Measurements from ENCODE around the gene BMPR1A.

The BMPR1A gene

GRCh38 chr10:86968994-86969355 is 212.6 kb downstream of the BMPR1A start:
- no peaks in the 10 kb centered on the region for H3K79me1 ChIP-seq (ENCODE audit: low read length)
- H3K27ac ChIP-seq (ENCODE audit: low read depth, low read length) = no peak overlapping the region
- no peak overlapping the region for H2BK120ac ChIP-seq (ENCODE audit: low read depth, low read length)
- H3K79me2 ChIP-seq (ENCODE audit: control insufficient read depth, insufficient read depth, low read length) = no peaks in the 10 kb centered on the region
- H3K4me2 ChIP-seq (ENCODE audit: low read length) = no peak overlapping the region
- no peak for DNase-seq
- no peak overlapping the region for H3K4ac ChIP-seq (ENCODE audit: low read depth, low read length)
- H2AK5ac ChIP-seq (ENCODE audit: low read length) = no peak overlapping the region
- H3K9ac ChIP-seq (ENCODE audit: low read length) = no peak overlapping the region
- no peak overlapping the region for H4K5ac ChIP-seq (ENCODE audit: low read length)
- no peak overlapping the region for H2BK5ac ChIP-seq (ENCODE audit: low read length)
- H4K8ac ChIP-seq (ENCODE audit: low read depth, low read length) = no peak overlapping the region
- no peak overlapping the region for H3K4me3 ChIP-seq (ENCODE audit: low read length)
- peaks cover 5% of the 10 kb centered on the region for H3K4me1 ChIP-seq (ENCODE audit: control insufficient read depth, low read depth, low read length)
- no peak overlapping the region for H3K18ac ChIP-seq (ENCODE audit: low read length)
- H3K27me3 ChIP-seq (ENCODE audit: insufficient read depth, low read length, poor library complexity) = no peaks in the 10 kb centered on the region
- no peaks in the 10 kb centered on the region for H3K36me3 ChIP-seq (ENCODE audit: control insufficient read depth, insufficient read depth, low read length)
- no peak overlapping the region for H2BK15ac ChIP-seq (replicated peaks; ENCODE audit: low read depth)
- WGBS (ENCODE audit: extremely low coverage, insufficient coverage, low lambda C conversion rate) = no CpG with 5 or more reads among the region's 9 CpGs
- H3K56ac ChIP-seq (ENCODE audit: low read length) = no peak overlapping the region
- no peak overlapping the region for H3K23ac ChIP-seq (ENCODE audit: low read length)

GRCh38 chr10:86969421-86970041 is 213.1 kb downstream of the BMPR1A start:
- Histone ChIP-seq H4K8ac (ENCODE audit: low read depth, low read length) (no peak overlapping the region), H2BK120ac (ENCODE audit: low read depth, low read length) (no peak overlapping the region), H2AK5ac (ENCODE audit: low read length) (no peak overlapping the region), H3K27ac (ENCODE audit: low read depth, low read length) (no peak overlapping the region), H2BK5ac (ENCODE audit: low read length) (no peak overlapping the region), H3K4me2 (ENCODE audit: low read length) (no peak overlapping the region), H3K79me2 (ENCODE audit: control insufficient read depth, insufficient read depth, low read length) (no peaks in the 10 kb centered on the region), H4K5ac (ENCODE audit: low read length) (no peak overlapping the region), H2BK15ac (replicated peaks; ENCODE audit: low read depth) (no peak overlapping the region), H3K23ac (ENCODE audit: low read length) (no peak overlapping the region), H3K56ac (ENCODE audit: low read length) (peak overlapping the region; percentile 69), H3K9ac (ENCODE audit: low read length) (peak overlapping the region; percentile 21), H3K18ac (ENCODE audit: low read length) (no peak overlapping the region), H3K36me3 (ENCODE audit: control insufficient read depth, insufficient read depth, low read length) (no peaks in the 10 kb centered on the region), H3K27me3 (ENCODE audit: insufficient read depth, low read length, poor library complexity) (no peaks in the 10 kb centered on the region), H3K4me3 (ENCODE audit: low read length) (no peak overlapping the region), H3K4me1 (ENCODE audit: control insufficient read depth, low read depth, low read length) (peaks cover 5% of the 10 kb centered on the region), H3K4ac (ENCODE audit: low read depth, low read length) (no peak overlapping the region), H3K79me1 (ENCODE audit: low read length) (no peaks in the 10 kb centered on the region)
- no peak for DNase-seq
- WGBS (ENCODE audit: extremely low coverage, insufficient coverage, low lambda C conversion rate) = no CpG with 5 or more reads among the region's 8 CpGs

- Histone ChIP-seq H3K4me1 (ENCODE audit: control insufficient read depth, low read depth, low read length) (peaks cover 5% of the 10 kb centered on the region), H4K8ac (ENCODE audit: low read depth, low read length) (peak overlapping the region; percentile 43), H3K4ac (ENCODE audit: low read depth, low read length) (no peak overlapping the region), H3K79me2 (ENCODE audit: control insufficient read depth, insufficient read depth, low read length) (no peaks in the 10 kb centered on the region), H3K79me1 (ENCODE audit: low read length) (no peaks in the 10 kb centered on the region), H3K27ac (ENCODE audit: low read depth, low read length) (no peak overlapping the region), H3K18ac (ENCODE audit: low read length) (peak overlapping the region; percentile 70), H2AK5ac (ENCODE audit: low read length) (no peak overlapping the region), H3K23ac (ENCODE audit: low read length) (no peak overlapping the region), H3K36me3 (ENCODE audit: control insufficient read depth, insufficient read depth, low read length) (no peaks in the 10 kb centered on the region), H2BK15ac (replicated peaks; ENCODE audit: low read depth) (no peak overlapping the region), H3K9ac (ENCODE audit: low read length) (peak overlapping the region; percentile 76), H3K27me3 (ENCODE audit: insufficient read depth, low read length, poor library complexity) (no peaks in the 10 kb centered on the region), H2BK5ac (ENCODE audit: low read length) (no peak overlapping the region), H2BK120ac (ENCODE audit: low read depth, low read length) (no peak overlapping the region), H4K5ac (ENCODE audit: low read length) (no peak overlapping the region), H3K4me3 (ENCODE audit: low read length) (peak overlapping the region; percentile 3), H3K4me2 (ENCODE audit: low read length) (peak overlapping the region; percentile 51), H3K56ac (ENCODE audit: low read length) (peak overlapping the region; percentile 69)
- DNase-seq = peak; percentile 62
- WGBS (ENCODE audit: extremely low coverage, insufficient coverage, low lambda C conversion rate) = no CpG with 5 or more reads among the region's 30 CpGs
Measured at GRCh38 chr10:86970162-86970981, 214.0 kb downstream of the BMPR1A start.

GRCh38 chr10:86970982-86971231 is 214.5 kb downstream of the BMPR1A start:
- H3K79me1 ChIP-seq (ENCODE audit: low read length) = no peaks in the 10 kb centered on the region
- H2AK5ac ChIP-seq (ENCODE audit: low read length) = no peak overlapping the region
- peak overlapping the region; percentile 43 for H4K8ac ChIP-seq (ENCODE audit: low read depth, low read length)
- H3K56ac ChIP-seq (ENCODE audit: low read length) = peak overlapping the region; percentile 69
- H2BK5ac ChIP-seq (ENCODE audit: low read length) = no peak overlapping the region
- H3K4me2 ChIP-seq (ENCODE audit: low read length) = peak overlapping the region; percentile 51
- no peak overlapping the region for H2BK15ac ChIP-seq (replicated peaks; ENCODE audit: low read depth)
- H3K79me2 ChIP-seq (ENCODE audit: control insufficient read depth, insufficient read depth, low read length) = no peaks in the 10 kb centered on the region
- H3K27ac ChIP-seq (ENCODE audit: low read depth, low read length) = no peak overlapping the region
- WGBS (ENCODE audit: extremely low coverage, insufficient coverage, low lambda C conversion rate) = no CpG with 5 or more reads among the region's 20 CpGs
- H3K27me3 ChIP-seq (ENCODE audit: insufficient read depth, low read length, poor library complexity) = no peaks in the 10 kb centered on the region
- H3K23ac ChIP-seq (ENCODE audit: low read length) = no peak overlapping the region
- H3K4me3 ChIP-seq (ENCODE audit: low read length) = peak overlapping the region; percentile 3
- H3K4ac ChIP-seq (ENCODE audit: low read depth, low read length) = no peak overlapping the region
- no peak overlapping the region for H4K5ac ChIP-seq (ENCODE audit: low read length)
- peak overlapping the region; percentile 76 for H3K9ac ChIP-seq (ENCODE audit: low read length)
- H3K18ac ChIP-seq (ENCODE audit: low read length) = peak overlapping the region; percentile 70
- no peak overlapping the region for H2BK120ac ChIP-seq (ENCODE audit: low read depth, low read length)
- H3K4me1 ChIP-seq (ENCODE audit: control insufficient read depth, low read depth, low read length) = peaks cover 5% of the 10 kb centered on the region
- peak; percentile 78 for DNase-seq
- no peaks in the 10 kb centered on the region for H3K36me3 ChIP-seq (ENCODE audit: control insufficient read depth, insufficient read depth, low read length)

- Histone ChIP-seq H3K18ac (ENCODE audit: low read length) (peak overlapping the region; percentile 70), H3K9ac (ENCODE audit: low read length) (peak overlapping the region; percentile 76), H2AK5ac (ENCODE audit: low read length) (no peak overlapping the region), H3K79me1 (ENCODE audit: low read length) (no peaks in the 10 kb centered on the region), H3K27ac (ENCODE audit: low read depth, low read length) (no peak overlapping the region), H3K4me3 (ENCODE audit: low read length) (peak overlapping the region; percentile 36), H3K4ac (ENCODE audit: low read depth, low read length) (peak overlapping the region; percentile 85), H3K4me2 (ENCODE audit: low read length) (peak overlapping the region; percentile 72), H4K8ac (ENCODE audit: low read depth, low read length) (no peak overlapping the region), H2BK15ac (replicated peaks; ENCODE audit: low read depth) (no peak overlapping the region), H3K23ac (ENCODE audit: low read length) (peak overlapping the region; percentile 29), H2BK5ac (ENCODE audit: low read length) (no peak overlapping the region), H3K79me2 (ENCODE audit: control insufficient read depth, insufficient read depth, low read length) (no peaks in the 10 kb centered on the region), H3K36me3 (ENCODE audit: control insufficient read depth, insufficient read depth, low read length) (no peaks in the 10 kb centered on the region), H3K4me1 (ENCODE audit: control insufficient read depth, low read depth, low read length) (peaks cover 4% of the 10 kb centered on the region), H3K27me3 (ENCODE audit: insufficient read depth, low read length, poor library complexity) (no peaks in the 10 kb centered on the region), H4K5ac (ENCODE audit: low read length) (no peak overlapping the region), H3K56ac (ENCODE audit: low read length) (peak overlapping the region; percentile 83), H2BK120ac (ENCODE audit: low read depth, low read length) (no peak overlapping the region)
- DNase-seq = peak; percentile 70
- no CpG with 5 or more reads among the region's 66 CpGs for WGBS (ENCODE audit: extremely low coverage, insufficient coverage, low lambda C conversion rate)
Measured at GRCh38 chr10:86971232-86971991, 215.0 kb downstream of the BMPR1A start.
